Prostate gland (tissue), 2 donors: Measurements from ENCODE around the gene WDFY2.

Experiments used
- POLR2AphosphoS5 ChIP-seq: sonication (generic); formaldehyde crosslinking; IDR thresholded peaks from one replicate; pipeline ENCODE4 v1.6.1; 2017; ENCODE audit warnings: antibody characterized with exemption
- TF ChIP-seq, protein P1 (sequence below), 4 experiments: fragments of 200-600 bp in 2 of 4; fragments of 450-650 bp in 2 of 4; sonication (generic) in 2 of 4; IDR thresholded peaks; 1 replicate in 3 of 4; 2 replicates in 1 of 4; pipeline ENCODE4 v1.5.1; 2016 to 2019; ENCODE audit warnings: antibody characterized with exemption in 4 of 4, mild to moderate bottlenecking in 2 of 4, moderate library complexity in 2 of 4

GRCh38 chr13:51564252-51564651 is 20.0 kb upstream of the WDFY2 start:
- TF ChIP-seq, protein P1, sequence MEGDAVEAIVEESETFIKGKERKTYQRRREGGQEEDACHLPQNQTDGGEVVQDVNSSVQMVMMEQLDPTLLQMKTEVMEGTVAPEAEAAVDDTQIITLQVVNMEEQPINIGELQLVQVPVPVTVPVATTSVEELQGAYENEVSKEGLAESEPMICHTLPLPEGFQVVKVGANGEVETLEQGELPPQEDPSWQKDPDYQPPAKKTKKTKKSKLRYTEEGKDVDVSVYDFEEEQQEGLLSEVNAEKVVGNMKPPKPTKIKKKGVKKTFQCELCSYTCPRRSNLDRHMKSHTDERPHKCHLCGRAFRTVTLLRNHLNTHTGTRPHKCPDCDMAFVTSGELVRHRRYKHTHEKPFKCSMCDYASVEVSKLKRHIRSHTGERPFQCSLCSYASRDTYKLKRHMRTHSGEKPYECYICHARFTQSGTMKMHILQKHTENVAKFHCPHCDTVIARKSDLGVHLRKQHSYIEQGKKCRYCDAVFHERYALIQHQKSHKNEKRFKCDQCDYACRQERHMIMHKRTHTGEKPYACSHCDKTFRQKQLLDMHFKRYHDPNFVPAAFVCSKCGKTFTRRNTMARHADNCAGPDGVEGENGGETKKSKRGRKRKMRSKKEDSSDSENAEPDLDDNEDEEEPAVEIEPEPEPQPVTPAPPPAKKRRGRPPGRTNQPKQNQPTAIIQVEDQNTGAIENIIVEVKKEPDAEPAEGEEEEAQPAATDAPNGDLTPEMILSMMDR (IDR thresholded peaks at IDR 0.05) = no peak
- no peak for TF ChIP-seq POLR2AphosphoS5
